Measurements from ENCODE around the gene ANO3. TPM values are rescaled to one million over a fixed set of nuclear protein-coding genes. Genes with fewer than 3 reads are reported as not detected.

The ANO3 gene
- total and polyA plus RNA-seq, 2 of the 8 experiments (the other 6 are each of a cell fraction or from before 2014, with no cell fraction given): not detected

DNA sequence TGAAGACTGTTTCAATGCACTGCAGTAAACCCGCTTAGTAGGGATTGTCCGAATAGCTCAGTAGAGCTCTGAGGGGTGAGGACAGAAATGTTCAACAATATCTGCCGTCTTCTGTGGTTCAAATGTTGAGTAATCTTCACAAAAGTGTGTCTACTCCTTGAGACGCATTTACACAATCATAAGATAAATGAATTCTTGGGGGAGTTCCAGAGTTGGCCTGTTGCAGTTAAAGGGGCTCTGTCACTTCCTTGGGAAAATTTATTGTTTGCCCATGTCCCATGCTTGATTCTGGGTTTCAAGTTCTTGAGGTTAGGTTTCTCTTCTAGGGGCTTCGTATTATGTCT lies 614 bp downstream of the ANO3 start (continued):
- TF ChIP-seq BACH1 (IDR thresholded peaks at IDR 0.05; ENCODE audit: low read length) (no peak), SP1 (IDR thresholded peaks at IDR 0.05; ENCODE audit: low read depth, low read length) (no peak)
- TF ChIP-seq, protein P1, sequence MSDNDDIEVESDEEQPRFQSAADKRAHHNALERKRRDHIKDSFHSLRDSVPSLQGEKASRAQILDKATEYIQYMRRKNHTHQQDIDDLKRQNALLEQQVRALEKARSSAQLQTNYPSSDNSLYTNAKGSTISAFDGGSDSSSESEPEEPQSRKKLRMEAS (IDR thresholded peaks at IDR 0.05): no peak
